SK-N-SH treated with all-trans-retinoic acid at 6 μM for 48 hours (cell line): ENCODE data around the gene HMCN2.

Experiments
- BACH2 ChIP-seq: fragments of 250-450 bp; sonication (Bioruptor Pico); IDR thresholded peaks from 2 replicates; pipeline ENCODE4 v1.9.0; 2021; ENCODE audit warnings: mild to moderate bottlenecking, borderline replicate concordance
- TF ChIP-seq, protein P1 (sequence below): fragments of 250-450 bp; sonication (Bioruptor Pico); IDR thresholded peaks from 2 replicates; pipeline ENCODE4 v1.8.0; 2021; ENCODE audit warnings: low read depth, mild to moderate bottlenecking, moderate library complexity, borderline replicate concordance
- TF ChIP-seq, protein P2 (sequence below): fragments of 250-450 bp; sonication (Bioruptor Pico); IDR thresholded peaks from 2 replicates; pipeline ENCODE4 v1.5.1; 2020; ENCODE audit warnings: low read depth, mild to moderate bottlenecking, moderate library complexity

DNA sequence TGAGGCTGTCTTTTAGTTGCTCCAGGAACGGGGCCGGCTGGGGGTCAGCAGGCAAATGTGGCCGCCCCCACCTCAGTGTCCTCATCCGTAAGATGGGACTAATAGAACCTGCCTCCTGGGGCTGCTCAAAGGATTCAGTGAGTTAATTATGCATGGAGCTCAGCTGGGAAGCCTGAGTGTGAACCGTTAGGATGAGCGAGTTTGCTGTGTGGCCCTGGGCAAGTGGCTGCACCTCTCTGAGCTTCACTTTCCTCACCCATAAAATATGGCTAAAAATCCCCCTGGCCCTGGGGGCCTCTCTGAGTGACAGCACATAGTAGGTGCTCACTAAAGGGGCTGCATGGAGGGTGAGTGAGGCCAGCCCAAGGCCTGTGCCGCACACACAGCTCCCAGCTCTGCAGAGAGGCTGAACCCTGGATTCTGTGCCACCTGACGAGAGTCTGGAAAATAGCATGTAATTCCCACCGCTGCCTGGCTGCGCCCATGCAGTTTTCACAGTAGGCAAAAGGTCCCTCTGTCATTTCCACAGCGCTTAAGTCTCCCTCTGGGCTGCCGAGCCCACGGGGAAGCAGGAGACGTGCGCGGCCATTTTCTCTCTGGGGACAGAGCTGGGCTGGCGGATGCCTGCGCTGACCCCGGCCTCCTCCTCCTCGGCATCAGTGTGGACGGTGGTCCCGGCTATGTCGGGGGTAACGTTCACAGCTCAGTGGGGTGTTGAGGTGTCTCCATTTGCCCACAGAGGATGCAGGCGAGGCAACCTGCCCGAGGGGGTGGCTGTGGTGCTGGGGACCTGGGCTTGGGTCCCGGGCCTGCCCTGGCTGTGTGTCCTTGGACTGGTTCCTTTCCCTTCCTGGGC, 197.4 kb downstream of the HMCN2 start:
- TF ChIP-seq, protein P1, sequence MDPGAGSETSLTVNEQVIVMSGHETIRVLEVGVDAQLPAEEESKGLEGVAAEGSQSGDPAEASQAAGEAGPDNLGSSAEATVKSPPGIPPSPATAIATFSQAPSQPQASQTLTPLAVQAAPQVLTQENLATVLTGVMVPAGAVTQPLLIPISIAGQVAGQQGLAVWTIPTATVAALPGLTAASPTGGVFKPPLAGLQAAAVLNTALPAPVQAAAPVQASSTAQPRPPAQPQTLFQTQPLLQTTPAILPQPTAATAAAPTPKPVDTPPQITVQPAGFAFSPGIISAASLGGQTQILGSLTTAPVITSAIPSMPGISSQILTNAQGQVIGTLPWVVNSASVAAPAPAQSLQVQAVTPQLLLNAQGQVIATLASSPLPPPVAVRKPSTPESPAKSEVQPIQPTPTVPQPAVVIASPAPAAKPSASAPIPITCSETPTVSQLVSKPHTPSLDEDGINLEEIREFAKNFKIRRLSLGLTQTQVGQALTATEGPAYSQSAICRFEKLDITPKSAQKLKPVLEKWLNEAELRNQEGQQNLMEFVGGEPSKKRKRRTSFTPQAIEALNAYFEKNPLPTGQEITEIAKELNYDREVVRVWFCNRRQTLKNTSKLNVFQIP (CRISPR knock-in tag): no peak
- no peak for TF ChIP-seq BACH2 (CRISPR knock-in tag)
- TF ChIP-seq, protein P2, sequence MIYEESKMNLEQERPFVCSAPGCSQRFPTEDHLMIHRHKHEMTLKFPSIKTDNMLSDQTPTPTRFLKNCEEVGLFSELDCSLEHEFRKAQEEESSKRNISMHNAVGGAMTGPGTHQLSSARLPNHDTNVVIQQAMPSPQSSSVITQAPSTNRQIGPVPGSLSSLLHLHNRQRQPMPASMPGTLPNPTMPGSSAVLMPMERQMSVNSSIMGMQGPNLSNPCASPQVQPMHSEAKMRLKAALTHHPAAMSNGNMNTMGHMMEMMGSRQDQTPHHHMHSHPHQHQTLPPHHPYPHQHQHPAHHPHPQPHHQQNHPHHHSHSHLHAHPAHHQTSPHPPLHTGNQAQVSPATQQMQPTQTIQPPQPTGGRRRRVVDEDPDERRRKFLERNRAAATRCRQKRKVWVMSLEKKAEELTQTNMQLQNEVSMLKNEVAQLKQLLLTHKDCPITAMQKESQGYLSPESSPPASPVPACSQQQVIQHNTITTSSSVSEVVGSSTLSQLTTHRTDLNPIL: no peak
